Keratinocyte (primary cell): ENCODE results near the gene GPR85. TPM values are rescaled to one million over a fixed set of nuclear protein-coding genes. Genes with fewer than 3 reads are reported as not detected.

Experiments used
- DNase-seq: peaks from one replicate; pipeline ENCODE4 v3.0.0-alpha.2; 2011; ENCODE audit warnings: low read depth, missing footprints, low spot score
- FAIRE-seq: peaks from 2 replicates; lab custom pipeline; 2011; peaks lifted over from hg19 to GRCh38; lab: Jason Lieb, UNC
- H2AFZ ChIP-seq: 2 replicates; pipeline ENCODE4 v1.6.0; 2012; ENCODE audit warnings: low read length, control low read depth, inconsistent platforms; ENCODE audit not compliant: control insufficient read depth
- H3K27ac ChIP-seq: 2 replicates; pipeline ENCODE4 v1.5.1; 2011; ENCODE audit warnings: low read length; ENCODE audit not compliant: control insufficient read depth, insufficient read depth
- H3K27me3 ChIP-seq: 3 replicates; pipeline ENCODE4 v1.6.0; 2011; ENCODE audit warnings: low read length; ENCODE audit not compliant: control insufficient read depth, insufficient read depth; ENCODE audit errors: extremely low read depth
- H3K36me3 ChIP-seq, 2 experiments: 2 replicates in 1 of 2; 3 replicates in 1 of 2; pipeline ENCODE4 v1.5.1; 2011; ENCODE audit warnings: low read length in 2 of 2, mild to moderate bottlenecking in 1 of 2; ENCODE audit not compliant: control insufficient read depth in 2 of 2, insufficient read depth in 2 of 2; ENCODE audit errors: extremely low read depth in 1 of 2
- H3K4me1 ChIP-seq: 3 replicates; pipeline ENCODE4 v1.5.1; 2011; ENCODE audit warnings: low read length; ENCODE audit not compliant: control insufficient read depth, insufficient read depth; ENCODE audit errors: extremely low read depth
- H3K4me2 ChIP-seq: 3 replicates; pipeline ENCODE4 v1.6.0; 2011; ENCODE audit warnings: low read depth, low read length; ENCODE audit not compliant: control insufficient read depth, insufficient read depth; ENCODE audit errors: extremely low read depth
- H3K4me3 ChIP-seq, 3 experiments: fragments of 200-600 bp in 1 of 3; sonication (generic) in 1 of 3; 2 replicates in 2 of 3; 3 replicates in 1 of 3; pipeline ENCODE4 v1.5.1; 2011 to 2016; ENCODE audit warnings: low read length in 3 of 3, mild to moderate bottlenecking in 3 of 3, control low read depth in 2 of 3, inconsistent platforms in 1 of 3, low read depth in 1 of 3, mixed read lengths in 1 of 3, mixed run types in 1 of 3, moderate library complexity in 1 of 3; ENCODE audit not compliant: control insufficient read depth in 2 of 3, insufficient read depth in 2 of 3; ENCODE audit errors: extremely low read depth in 1 of 3
- H3K79me2 ChIP-seq: 2 replicates; pipeline ENCODE4 v1.6.0; 2012; ENCODE audit warnings: low read length; ENCODE audit not compliant: control insufficient read depth, insufficient read depth
- H3K9ac ChIP-seq: 3 replicates; pipeline ENCODE4 v1.6.0; 2011; ENCODE audit warnings: low read length; ENCODE audit not compliant: control insufficient read depth, insufficient read depth; ENCODE audit errors: extremely low read depth
- H3K9me1 ChIP-seq: 3 replicates; pipeline ENCODE4 v1.6.0; 2011; ENCODE audit warnings: low read length; ENCODE audit not compliant: control insufficient read depth, insufficient read depth; ENCODE audit errors: extremely low read depth
- H3K9me3 ChIP-seq: 2 replicates; pipeline ENCODE4 v1.5.1; 2012; ENCODE audit warnings: low read depth, low read length; ENCODE audit not compliant: control insufficient read depth
- H4K20me1 ChIP-seq: 3 replicates; pipeline ENCODE4 v1.6.0; 2011; ENCODE audit warnings: low read length; ENCODE audit not compliant: control insufficient read depth, insufficient read depth; ENCODE audit errors: extremely low read depth
- CTCF ChIP-seq, 3 experiments: IDR thresholded peaks in 1 of 3; conservative IDR thresholded peaks in 1 of 3; optimal IDR thresholded peaks in 1 of 3; 2 replicates in 2 of 3; 3 replicates in 1 of 3; pipeline versions ENCODE3 to v1.5.1; 2011; ENCODE audit warnings: low read length in 3 of 3, mild to moderate bottlenecking in 3 of 3, moderate library complexity in 2 of 3, control low read depth in 1 of 3, inconsistent platforms in 1 of 3; ENCODE audit not compliant: insufficient read depth in 2 of 3; ENCODE audit errors: extremely low read depth in 1 of 3
- EZH2 ChIP-seq: IDR thresholded peaks from one replicate; pipeline ENCODE4 v1.6.1; 2012; ENCODE audit warnings: inconsistent platforms, mild to moderate bottlenecking, low read length, moderate library complexity
- dilution Hi-C: fragments of 300-500 bp; cut with MboI; formaldehyde crosslinking; loops from one replicate; pipeline ENCODE4 v1.7.0; 2020; ENCODE audit warnings: low sequenced_read_pairs; ENCODE audit not compliant: extremely low pct_ligation_motif_present
- polyA plus RNA-seq, 5 experiments: library from polyadenylated mRNA; depleted of rRNA in 3 of 5; stranded (reverse) in 3 of 5; stranded (forward) in 1 of 5; unstranded in 1 of 5; fragments of >200 nt; gene quantifications; 1 replicate in 1 of 5; 2 replicates in 3 of 5; 3 replicates in 1 of 5; pipeline versions ENCODE4 v1.2.1 to v1.2.3, GENCODE V29; 2011 to 2012; ENCODE audit warnings: missing spikeins in 2 of 5, low read depth in 1 of 5, low replicate concordance in 1 of 5

Gene GPR85
- polyA plus RNA-seq, 1 donor (not counting 4 experiments of a cell fraction or from before 2014, with no cell fraction given) = 2.0 TPM

GRCh38 chr7:113046453-113046852 lies 40.2 kb downstream of the GPR85 start:
- no peaks in the 10 kb centered on the region for H3K27me3 ChIP-seq
- H3K9me1 ChIP-seq = no peaks in the 10 kb centered on the region
- no peak overlapping the region for H2AFZ ChIP-seq
- dilution Hi-C loops = no loop called here
- H3K4me3 ChIP-seq = no peak overlapping the region
- DNase-seq (no peak), FAIRE-seq (no peak)
- no peak overlapping the region for H3K27ac ChIP-seq
- TF ChIP-seq CTCF (optimal IDR thresholded peaks at IDR 0.05 in 1 of 3, IDR thresholded peaks at IDR 0.05 in 1 of 3, conservative IDR thresholded peaks at IDR 0.05 in 1 of 3; ENCODE audit: extremely low read depth in 1 of 3, insufficient read depth in 2 of 3, low read length in 3 of 3) (no peak), EZH2 (no peak)
- H3K4me2 ChIP-seq = no peak overlapping the region
- no peaks in the 10 kb centered on the region for H3K9me3 ChIP-seq
- H3K4me1 ChIP-seq = no peaks in the 10 kb centered on the region
- H3K36me3 ChIP-seq = no peaks in the 10 kb centered on the region
- H3K79me2 ChIP-seq = no peaks in the 10 kb centered on the region
- no peaks in the 10 kb centered on the region for H4K20me1 ChIP-seq
- no peak overlapping the region for H3K9ac ChIP-seq

- no peak for FAIRE-seq
- H2AFZ ChIP-seq = no peak overlapping the region
Measured at GRCh38 chr7:113045379-113045778, 41.2 kb downstream of the GPR85 start.

More at GRCh38 chr7:113045379-113045778, 41.2 kb downstream of the GPR85 start:
- TF ChIP-seq CTCF (optimal IDR thresholded peaks at IDR 0.05 in 1 of 3, IDR thresholded peaks at IDR 0.05 in 1 of 3, conservative IDR thresholded peaks at IDR 0.05 in 1 of 3; ENCODE audit: extremely low read depth in 1 of 3, insufficient read depth in 2 of 3, low read length in 3 of 3) (no peak), EZH2 (no peak)
- Histone ChIP-seq H3K36me3 (no peaks in the 10 kb centered on the region), H3K79me2 (no peaks in the 10 kb centered on the region), H3K9me3 (no peaks in the 10 kb centered on the region), H3K27me3 (no peaks in the 10 kb centered on the region), H3K4me1 (no peaks in the 10 kb centered on the region), H3K27ac (no peak overlapping the region), H4K20me1 (no peaks in the 10 kb centered on the region), H3K4me2 (no peak overlapping the region), H3K9ac (no peak overlapping the region), H3K9me1 (no peaks in the 10 kb centered on the region), H3K4me3 (no peak overlapping the region)
- DNase-seq = no peak
- dilution Hi-C loops = no loop called here
